ENCODE data around the gene LRRC63.

- TF ChIP-seq, protein P1, sequence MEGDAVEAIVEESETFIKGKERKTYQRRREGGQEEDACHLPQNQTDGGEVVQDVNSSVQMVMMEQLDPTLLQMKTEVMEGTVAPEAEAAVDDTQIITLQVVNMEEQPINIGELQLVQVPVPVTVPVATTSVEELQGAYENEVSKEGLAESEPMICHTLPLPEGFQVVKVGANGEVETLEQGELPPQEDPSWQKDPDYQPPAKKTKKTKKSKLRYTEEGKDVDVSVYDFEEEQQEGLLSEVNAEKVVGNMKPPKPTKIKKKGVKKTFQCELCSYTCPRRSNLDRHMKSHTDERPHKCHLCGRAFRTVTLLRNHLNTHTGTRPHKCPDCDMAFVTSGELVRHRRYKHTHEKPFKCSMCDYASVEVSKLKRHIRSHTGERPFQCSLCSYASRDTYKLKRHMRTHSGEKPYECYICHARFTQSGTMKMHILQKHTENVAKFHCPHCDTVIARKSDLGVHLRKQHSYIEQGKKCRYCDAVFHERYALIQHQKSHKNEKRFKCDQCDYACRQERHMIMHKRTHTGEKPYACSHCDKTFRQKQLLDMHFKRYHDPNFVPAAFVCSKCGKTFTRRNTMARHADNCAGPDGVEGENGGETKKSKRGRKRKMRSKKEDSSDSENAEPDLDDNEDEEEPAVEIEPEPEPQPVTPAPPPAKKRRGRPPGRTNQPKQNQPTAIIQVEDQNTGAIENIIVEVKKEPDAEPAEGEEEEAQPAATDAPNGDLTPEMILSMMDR (IDR thresholded peaks at IDR 0.05) = no peak
- no peak for TF ChIP-seq EP300 (IDR thresholded peaks at IDR 0.05)
- TF ChIP-seq POLR2A (IDR thresholded peaks at IDR 0.05) = no peak
- TF ChIP-seq POLR2AphosphoS5 (IDR thresholded peaks at IDR 0.05) = no peak
Observed at GRCh38 chr13:46317120-46317519, 105.4 kb downstream of the LRRC63 start.

Measured in upper lobe of left lung (tissue), 4 donors.